NCI-H82 treated with DMSO at 0.1 percent for 48 hours (cell line): Measurements from ENCODE around the gene KIFC1.

ENCODE experiments used
- DNase-seq: peaks from one replicate; lab custom pipeline; 2025; ENCODE audit not compliant: unreplicated experiment; lab: John Stamatoyannopoulos, UW

Gene KIFC1

GRCh38 chr6:33439956-33440648, 48.5 kb downstream of the KIFC1 start:
- DNase-seq, result no peak

GRCh38 chr6:33440649-33441309, 49.2 kb downstream of the KIFC1 start:
- DNase-seq, result no peak

- DNase-seq, result no peak
Measured at GRCh38 chr6:33441457-33441856, 49.8 kb downstream of the KIFC1 start.

GRCh38 chr6:33442283-33442682, 50.7 kb downstream of the KIFC1 start:
- no peak for DNase-seq

- DNase-seq, result no peak
Measured at GRCh38 chr6:33443025-33443424, 51.4 kb downstream of the KIFC1 start.

- DNase-seq, result no peak
Measured at GRCh38 chr6:33443619-33444504, 52.2 kb downstream of the KIFC1 start.

- DNase-seq, result no peak
Measured at GRCh38 chr6:33445119-33445603, 53.5 kb downstream of the KIFC1 start.

GRCh38 chr6:33446356-33446755, 54.7 kb downstream of the KIFC1 start:
- DNase-seq, result no peak

GRCh38 chr6:33450434-33450833, 58.8 kb downstream of the KIFC1 start:
- DNase-seq, result no peak

GRCh38 chr6:33451606-33452005, 60.0 kb downstream of the KIFC1 start:
- DNase-seq, result no peak

GRCh38 chr6:33452496-33452895, 60.9 kb downstream of the KIFC1 start:
- no peak for DNase-seq

GRCh38 chr6:33453393-33454008, 61.9 kb downstream of the KIFC1 start:
- DNase-seq, result no peak

GRCh38 chr6:33454009-33454946, 62.7 kb downstream of the KIFC1 start, which contains the start of gene ZBTB9:
TSS of gene ZBTB9 (plus strand) at chr6:33454576. CDS start at chr6:33455101, 525 bp downstream.
- peak; percentile 95 for DNase-seq

- DNase-seq, result no peak
Measured at GRCh38 chr6:33455051-33455450, 63.4 kb downstream of the KIFC1 start.

- DNase-seq, result no peak
Measured at GRCh38 chr6:33456156-33456555, 64.5 kb downstream of the KIFC1 start.

GRCh38 chr6:33458676-33459075, 67.1 kb downstream of the KIFC1 start:
- DNase-seq, result no peak

- no peak for DNase-seq
Measured at GRCh38 chr6:33459226-33459625, 67.6 kb downstream of the KIFC1 start.
